Measurements from ENCODE around the gene HMGN5.
A peak's percentile ranks its signal among the peaks of the same experiment; 100 is the strongest.

Gene HMGN5

GRCh38 chrX:81206476-81206875 is 4.8 kb upstream of the HMGN5 start:
- DNase-seq = no peak
- H3K4me3 ChIP-seq (ENCODE audit: low read depth, low read length) = no peak overlapping the region

DNA sequence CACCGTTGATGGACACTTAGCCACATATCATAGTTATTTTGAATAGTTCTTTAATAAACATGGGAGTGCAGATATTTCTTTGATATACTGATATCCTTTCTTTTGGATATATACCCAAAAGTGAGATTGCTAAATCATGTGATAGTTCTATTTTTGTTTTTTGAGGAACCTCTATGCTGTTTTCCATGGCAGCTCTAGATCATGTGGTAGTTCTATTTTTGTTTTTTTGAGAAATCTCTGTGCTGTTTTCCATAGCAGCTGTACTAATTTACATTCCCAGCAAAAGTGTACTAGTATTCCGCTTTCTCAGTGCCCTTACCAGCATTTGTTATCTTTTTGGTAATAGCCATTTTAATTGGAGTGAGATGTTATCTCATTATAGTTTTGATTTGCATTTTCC is 3.8 kb upstream of the HMGN5 start:
- TF ChIP-seq, protein P1, sequence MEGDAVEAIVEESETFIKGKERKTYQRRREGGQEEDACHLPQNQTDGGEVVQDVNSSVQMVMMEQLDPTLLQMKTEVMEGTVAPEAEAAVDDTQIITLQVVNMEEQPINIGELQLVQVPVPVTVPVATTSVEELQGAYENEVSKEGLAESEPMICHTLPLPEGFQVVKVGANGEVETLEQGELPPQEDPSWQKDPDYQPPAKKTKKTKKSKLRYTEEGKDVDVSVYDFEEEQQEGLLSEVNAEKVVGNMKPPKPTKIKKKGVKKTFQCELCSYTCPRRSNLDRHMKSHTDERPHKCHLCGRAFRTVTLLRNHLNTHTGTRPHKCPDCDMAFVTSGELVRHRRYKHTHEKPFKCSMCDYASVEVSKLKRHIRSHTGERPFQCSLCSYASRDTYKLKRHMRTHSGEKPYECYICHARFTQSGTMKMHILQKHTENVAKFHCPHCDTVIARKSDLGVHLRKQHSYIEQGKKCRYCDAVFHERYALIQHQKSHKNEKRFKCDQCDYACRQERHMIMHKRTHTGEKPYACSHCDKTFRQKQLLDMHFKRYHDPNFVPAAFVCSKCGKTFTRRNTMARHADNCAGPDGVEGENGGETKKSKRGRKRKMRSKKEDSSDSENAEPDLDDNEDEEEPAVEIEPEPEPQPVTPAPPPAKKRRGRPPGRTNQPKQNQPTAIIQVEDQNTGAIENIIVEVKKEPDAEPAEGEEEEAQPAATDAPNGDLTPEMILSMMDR (IDR thresholded peaks at IDR 0.05; ENCODE audit: low read depth, low read length) = no peak
- H3K27me3 ChIP-seq (ENCODE audit: insufficient read depth, low read depth, severe bottlenecking) = no peaks in the 10 kb centered on the region
- no peak for DNase-seq

More at GRCh38 chrX:81206476-81206875, 4.8 kb upstream of the HMGN5 start:
- TF ChIP-seq, protein P1 (IDR thresholded peaks at IDR 0.05; ENCODE audit: low read depth, low read length) = no peak
- H3K9me3 ChIP-seq (ENCODE audit: severe bottlenecking) = peaks cover 2% of the 10 kb centered on the region
- no peaks in the 10 kb centered on the region for H3K36me3 ChIP-seq
- H3K27ac ChIP-seq = no peak overlapping the region
- H3K27me3 ChIP-seq (ENCODE audit: insufficient read depth, low read depth, severe bottlenecking) = no peaks in the 10 kb centered on the region

GRCh38 chrX:81202943-81203342 is 1.2 kb upstream of the HMGN5 start:
- H3K4me3 ChIP-seq (ENCODE audit: low read depth, low read length) = no peak overlapping the region
- no peaks in the 10 kb centered on the region for H3K36me3 ChIP-seq
- TF ChIP-seq, protein P1 (IDR thresholded peaks at IDR 0.05; ENCODE audit: low read depth, low read length) = no peak
- H3K27ac ChIP-seq = no peak overlapping the region
- peaks cover 1% of the 10 kb centered on the region for H3K9me3 ChIP-seq (ENCODE audit: severe bottlenecking)
- no peaks in the 10 kb centered on the region for H3K27me3 ChIP-seq (ENCODE audit: insufficient read depth, low read depth, severe bottlenecking)
- no peak for DNase-seq

More for the DNA sequence above, 3.8 kb upstream of the HMGN5 start:
- Histone ChIP-seq H3K36me3 (no peaks in the 10 kb centered on the region), H3K27ac (no peak overlapping the region), H3K9me3 (ENCODE audit: severe bottlenecking) (peaks cover 2% of the 10 kb centered on the region), H3K4me3 (ENCODE audit: low read depth, low read length) (no peak overlapping the region)

DNA sequence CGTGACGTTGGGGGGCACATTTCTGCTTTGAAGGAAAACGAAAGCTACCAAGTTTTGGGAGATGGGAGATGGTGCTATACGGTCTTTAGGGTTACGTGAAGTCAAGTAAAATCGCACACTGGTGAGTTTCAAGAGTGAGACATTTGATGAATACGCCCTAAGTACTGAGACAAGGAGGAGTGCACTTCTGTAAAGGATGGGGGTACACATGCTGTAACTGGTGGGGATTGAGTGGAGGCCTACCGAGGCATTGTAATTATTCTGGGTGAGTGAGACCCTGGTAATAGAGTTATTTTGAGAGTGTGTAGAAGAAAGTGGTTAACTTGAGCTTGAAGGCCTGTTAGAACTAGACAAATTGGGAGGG is 725 bp upstream of the HMGN5 start:
- peak overlapping the region; percentile 28 for H3K4me3 ChIP-seq (ENCODE audit: low read depth, low read length)
- no peaks in the 10 kb centered on the region for H3K36me3 ChIP-seq
- H3K27me3 ChIP-seq (ENCODE audit: insufficient read depth, low read depth, severe bottlenecking) = no peaks in the 10 kb centered on the region
- TF ChIP-seq, protein P1 (IDR thresholded peaks at IDR 0.05; ENCODE audit: low read depth, low read length) = no peak
- no peaks in the 10 kb centered on the region for H3K9me3 ChIP-seq (ENCODE audit: severe bottlenecking)
- DNase-seq = no peak
- H3K27ac ChIP-seq = no peak overlapping the region

GRCh38 chrX:81201071-81201470 is 642 bp downstream of the HMGN5 start:
- Histone ChIP-seq H3K27me3 (ENCODE audit: insufficient read depth, low read depth, severe bottlenecking) (no peaks in the 10 kb centered on the region), H3K36me3 (no peaks in the 10 kb centered on the region), H3K4me3 (ENCODE audit: low read depth, low read length) (no peak overlapping the region), H3K9me3 (ENCODE audit: severe bottlenecking) (no peaks in the 10 kb centered on the region), H3K27ac (no peak overlapping the region)
- TF ChIP-seq, protein P1 (IDR thresholded peaks at IDR 0.05; ENCODE audit: low read depth, low read length) = no peak
- DNase-seq = no peak

DNA sequence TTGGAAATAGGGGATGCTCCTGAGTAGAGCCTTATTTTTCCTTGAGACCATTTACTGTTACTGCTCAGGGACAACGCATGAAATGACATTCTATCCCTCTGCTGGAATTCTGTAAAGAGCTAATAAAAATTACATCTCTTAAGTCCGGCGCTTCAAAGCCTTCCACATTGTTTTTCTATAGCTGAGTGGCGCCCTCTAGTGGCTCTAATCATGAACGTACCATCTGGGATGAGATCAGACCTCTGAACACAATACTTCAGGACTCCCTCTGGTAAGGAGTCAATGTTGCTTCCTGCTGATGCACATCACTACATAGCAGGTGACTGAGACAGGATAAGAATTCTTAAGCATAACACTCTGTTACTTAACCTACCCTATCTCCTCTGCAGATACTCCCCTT is 6.0 kb downstream of the HMGN5 start:
- H3K27me3 ChIP-seq (ENCODE audit: insufficient read depth, low read depth, severe bottlenecking) = peaks cover 3% of the 10 kb centered on the region
- H3K36me3 ChIP-seq = no peaks in the 10 kb centered on the region
- no peak overlapping the region for H3K27ac ChIP-seq
- TF ChIP-seq, protein P1 (IDR thresholded peaks at IDR 0.05; ENCODE audit: low read depth, low read length) = peak; percentile 56; the same call in 1 of the 2 replicates
- no peaks in the 10 kb centered on the region for H3K9me3 ChIP-seq (ENCODE audit: severe bottlenecking)
- H3K4me3 ChIP-seq (ENCODE audit: low read depth, low read length) = no peak overlapping the region
- DNase-seq = peak; percentile 63
